ENCODE results near the gene RARB.

Gene RARB

GRCh38 chr3:25418596-25418995, 9.5 kb upstream of the RARB start:
- ATAC-seq: no peak
- TF ChIP-seq GLIS3 (CRISPR knock-in tag; IDR thresholded peaks at IDR 0.05) (no peak), ZFP3 (CRISPR knock-in tag; IDR thresholded peaks at IDR 0.05) (no peak), ESRRG (CRISPR knock-in tag; IDR thresholded peaks at IDR 0.05) (no peak), SNAI2 (CRISPR knock-in tag; IDR thresholded peaks at IDR 0.05) (no peak), ISL1 (CRISPR knock-in tag; IDR thresholded peaks at IDR 0.05) (no peak), CREB5 (CRISPR knock-in tag; IDR thresholded peaks at IDR 0.05; ENCODE audit: low read depth) (no peak), ZNF8 (CRISPR knock-in tag; IDR thresholded peaks at IDR 0.05) (no peak)
- TF ChIP-seq, protein P1, sequence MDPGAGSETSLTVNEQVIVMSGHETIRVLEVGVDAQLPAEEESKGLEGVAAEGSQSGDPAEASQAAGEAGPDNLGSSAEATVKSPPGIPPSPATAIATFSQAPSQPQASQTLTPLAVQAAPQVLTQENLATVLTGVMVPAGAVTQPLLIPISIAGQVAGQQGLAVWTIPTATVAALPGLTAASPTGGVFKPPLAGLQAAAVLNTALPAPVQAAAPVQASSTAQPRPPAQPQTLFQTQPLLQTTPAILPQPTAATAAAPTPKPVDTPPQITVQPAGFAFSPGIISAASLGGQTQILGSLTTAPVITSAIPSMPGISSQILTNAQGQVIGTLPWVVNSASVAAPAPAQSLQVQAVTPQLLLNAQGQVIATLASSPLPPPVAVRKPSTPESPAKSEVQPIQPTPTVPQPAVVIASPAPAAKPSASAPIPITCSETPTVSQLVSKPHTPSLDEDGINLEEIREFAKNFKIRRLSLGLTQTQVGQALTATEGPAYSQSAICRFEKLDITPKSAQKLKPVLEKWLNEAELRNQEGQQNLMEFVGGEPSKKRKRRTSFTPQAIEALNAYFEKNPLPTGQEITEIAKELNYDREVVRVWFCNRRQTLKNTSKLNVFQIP (CRISPR knock-in tag; IDR thresholded peaks at IDR 0.05; ENCODE audit: borderline replicate concordance, low read depth): no peak
- TF ChIP-seq, protein P2, sequence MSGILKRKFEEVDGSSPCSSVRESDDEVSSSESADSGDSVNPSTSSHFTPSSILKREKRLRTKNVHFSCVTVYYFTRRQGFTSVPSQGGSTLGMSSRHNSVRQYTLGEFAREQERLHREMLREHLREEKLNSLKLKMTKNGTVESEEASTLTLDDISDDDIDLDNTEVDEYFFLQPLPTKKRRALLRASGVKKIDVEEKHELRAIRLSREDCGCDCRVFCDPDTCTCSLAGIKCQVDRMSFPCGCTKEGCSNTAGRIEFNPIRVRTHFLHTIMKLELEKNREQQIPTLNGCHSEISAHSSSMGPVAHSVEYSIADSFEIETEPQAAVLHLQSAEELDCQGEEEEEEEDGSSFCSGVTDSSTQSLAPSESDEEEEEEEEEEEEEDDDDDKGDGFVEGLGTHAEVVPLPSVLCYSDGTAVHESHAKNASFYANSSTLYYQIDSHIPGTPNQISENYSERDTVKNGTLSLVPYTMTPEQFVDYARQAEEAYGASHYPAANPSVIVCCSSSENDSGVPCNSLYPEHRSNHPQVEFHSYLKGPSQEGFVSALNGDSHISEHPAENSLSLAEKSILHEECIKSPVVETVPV (CRISPR knock-in tag; IDR thresholded peaks at IDR 0.05): no peak

DNA sequence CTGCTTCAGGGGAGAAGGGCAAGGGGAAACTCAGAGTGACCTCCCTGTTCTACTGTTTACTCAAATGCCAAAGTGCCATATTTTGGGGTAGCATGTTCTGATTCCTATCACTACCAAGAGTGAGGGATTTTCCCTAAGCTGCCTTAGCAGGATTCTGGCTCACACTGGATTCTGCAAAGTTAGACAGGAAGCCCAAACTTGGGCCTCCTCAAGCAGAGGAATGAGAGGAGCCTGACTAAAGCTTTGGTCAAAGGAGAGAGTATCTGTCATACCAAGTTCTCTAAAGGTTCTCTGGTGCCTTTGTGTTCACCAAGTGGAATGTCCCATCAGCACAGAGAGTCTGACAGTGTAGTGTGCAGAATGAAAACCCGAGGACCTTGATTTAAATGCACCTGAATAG, 8.8 kb upstream of the RARB start:
- TF ChIP-seq RARB (CRISPR knock-in tag; IDR thresholded peaks at IDR 0.05) (no peak), TOX (CRISPR knock-in tag; IDR thresholded peaks at IDR 0.05; ENCODE audit: borderline replicate concordance) (no peak), ZNF8 (CRISPR knock-in tag; IDR thresholded peaks at IDR 0.05) (no peak), ZFP30 (CRISPR knock-in tag; IDR thresholded peaks at IDR 0.05) (no peak), ZNF565 (CRISPR knock-in tag; conservative IDR thresholded peaks at IDR 0.05; ENCODE audit: low read depth) (no peak), SNAI2 (CRISPR knock-in tag; IDR thresholded peaks at IDR 0.05) (no peak), ESRRG (CRISPR knock-in tag; IDR thresholded peaks at IDR 0.05) (no peak), ARNTL (CRISPR knock-in tag; IDR thresholded peaks at IDR 0.05; ENCODE audit: borderline replicate concordance, low read depth) (no peak), TCF4 (CRISPR knock-in tag; IDR thresholded peaks at IDR 0.05; ENCODE audit: borderline replicate concordance) (no peak), OSR1 (CRISPR knock-in tag; IDR thresholded peaks at IDR 0.05) (no peak), ZC3H10 (CRISPR knock-in tag; IDR thresholded peaks at IDR 0.05) (no peak), ISL1 (CRISPR knock-in tag; IDR thresholded peaks at IDR 0.05) (no peak), PPARA (CRISPR knock-in tag; IDR thresholded peaks at IDR 0.05; ENCODE audit: borderline replicate concordance) (no peak), GLIS3 (CRISPR knock-in tag; IDR thresholded peaks at IDR 0.05) (no peak), BACH2 (CRISPR knock-in tag; IDR thresholded peaks at IDR 0.05; ENCODE audit: borderline replicate concordance) (no peak), CSDC2 (CRISPR knock-in tag; IDR thresholded peaks at IDR 0.05) (no peak)
- TF ChIP-seq, protein P3, sequence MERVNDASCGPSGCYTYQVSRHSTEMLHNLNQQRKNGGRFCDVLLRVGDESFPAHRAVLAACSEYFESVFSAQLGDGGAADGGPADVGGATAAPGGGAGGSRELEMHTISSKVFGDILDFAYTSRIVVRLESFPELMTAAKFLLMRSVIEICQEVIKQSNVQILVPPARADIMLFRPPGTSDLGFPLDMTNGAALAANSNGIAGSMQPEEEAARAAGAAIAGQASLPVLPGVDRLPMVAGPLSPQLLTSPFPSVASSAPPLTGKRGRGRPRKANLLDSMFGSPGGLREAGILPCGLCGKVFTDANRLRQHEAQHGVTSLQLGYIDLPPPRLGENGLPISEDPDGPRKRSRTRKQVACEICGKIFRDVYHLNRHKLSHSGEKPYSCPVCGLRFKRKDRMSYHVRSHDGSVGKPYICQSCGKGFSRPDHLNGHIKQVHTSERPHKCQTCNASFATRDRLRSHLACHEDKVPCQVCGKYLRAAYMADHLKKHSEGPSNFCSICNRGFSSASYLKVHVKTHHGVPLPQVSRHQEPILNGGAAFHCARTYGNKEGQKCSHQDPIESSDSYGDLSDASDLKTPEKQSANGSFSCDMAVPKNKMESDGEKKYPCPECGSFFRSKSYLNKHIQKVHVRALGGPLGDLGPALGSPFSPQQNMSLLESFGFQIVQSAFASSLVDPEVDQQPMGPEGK (CRISPR knock-in tag; IDR thresholded peaks at IDR 0.05; ENCODE audit: borderline replicate concordance): no peak
- TF ChIP-seq, protein P4, sequence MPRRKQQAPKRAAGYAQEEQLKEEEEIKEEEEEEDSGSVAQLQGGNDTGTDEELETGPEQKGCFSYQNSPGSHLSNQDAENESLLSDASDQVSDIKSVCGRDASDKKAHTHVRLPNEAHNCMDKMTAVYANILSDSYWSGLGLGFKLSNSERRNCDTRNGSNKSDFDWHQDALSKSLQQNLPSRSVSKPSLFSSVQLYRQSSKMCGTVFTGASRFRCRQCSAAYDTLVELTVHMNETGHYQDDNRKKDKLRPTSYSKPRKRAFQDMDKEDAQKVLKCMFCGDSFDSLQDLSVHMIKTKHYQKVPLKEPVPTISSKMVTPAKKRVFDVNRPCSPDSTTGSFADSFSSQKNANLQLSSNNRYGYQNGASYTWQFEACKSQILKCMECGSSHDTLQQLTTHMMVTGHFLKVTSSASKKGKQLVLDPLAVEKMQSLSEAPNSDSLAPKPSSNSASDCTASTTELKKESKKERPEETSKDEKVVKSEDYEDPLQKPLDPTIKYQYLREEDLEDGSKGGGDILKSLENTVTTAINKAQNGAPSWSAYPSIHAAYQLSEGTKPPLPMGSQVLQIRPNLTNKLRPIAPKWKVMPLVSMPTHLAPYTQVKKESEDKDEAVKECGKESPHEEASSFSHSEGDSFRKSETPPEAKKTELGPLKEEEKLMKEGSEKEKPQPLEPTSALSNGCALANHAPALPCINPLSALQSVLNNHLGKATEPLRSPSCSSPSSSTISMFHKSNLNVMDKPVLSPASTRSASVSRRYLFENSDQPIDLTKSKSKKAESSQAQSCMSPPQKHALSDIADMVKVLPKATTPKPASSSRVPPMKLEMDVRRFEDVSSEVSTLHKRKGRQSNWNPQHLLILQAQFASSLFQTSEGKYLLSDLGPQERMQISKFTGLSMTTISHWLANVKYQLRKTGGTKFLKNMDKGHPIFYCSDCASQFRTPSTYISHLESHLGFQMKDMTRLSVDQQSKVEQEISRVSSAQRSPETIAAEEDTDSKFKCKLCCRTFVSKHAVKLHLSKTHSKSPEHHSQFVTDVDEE (CRISPR knock-in tag; IDR thresholded peaks at IDR 0.05): no peak
- TF ChIP-seq, protein P2 (CRISPR knock-in tag; IDR thresholded peaks at IDR 0.05): no peak
- no peak for ATAC-seq

Measured in SK-N-SH treated with all-trans-retinoic acid at 6 μM for 48 hours (cell line).